ENCODE data around the gene THSD4.

- no peak for TF ChIP-seq CTCF (IDR thresholded peaks at IDR 0.05)
- no peak for TF ChIP-seq CEBPB (IDR thresholded peaks at IDR 0.05)
These were observed 4.1 kb upstream of the THSD4 start for GRCh38 chr15:71111181-71111565.

Measured in A549 (cell line).